CD4-positive, alpha-beta T cell (primary cell): ENCODE data around the gene SLCO2A1. TPM values are rescaled to one million over a fixed set of nuclear protein-coding genes. Genes with fewer than 3 reads are reported as not detected.

ENCODE experiments used
- ATAC-seq: fragments of 200-7000 bp; cut with Tn5 transposase; one replicate; pipeline ENCODE4 v1.10.0; 2022; ENCODE audit warnings: mild to moderate bottlenecking; ENCODE audit not compliant: poor library complexity
- CTCF ChIA-PET: fragments of 350-600 bp; sonication (Branson Sonifier 250); formaldehyde crosslinking; loops from one replicate; lab custom pipeline; 2021; ENCODE audit warnings: antibody characterized with exemption, inconsistent platforms; lab: Charles Lee
- POLR2A ChIA-PET: fragments of 350-600 bp; sonication (Branson Sonifier 250); formaldehyde crosslinking; loops from one replicate; lab custom pipeline; 2021; ENCODE audit warnings: antibody characterized with exemption, inconsistent platforms; lab: Charles Lee
- DNase-seq, 14 experiments: peaks; one replicate each; pipeline ENCODE4 v3.0.0-alpha.2; 2013 to 2020; ENCODE audit warnings: mixed read lengths in 2 of 14
- H3K27ac ChIP-seq, 2 donors: one replicate each; pipeline versions ENCODE4 v1.5.1 to v1.7.0; 2013; ENCODE audit warnings: low read length in 2 of 2, low read depth in 1 of 2, mild to moderate bottlenecking in 1 of 2
- H3K27me3 ChIP-seq, 2 experiments: 1 replicate in 1 of 2; 2 replicates in 1 of 2; pipeline versions ENCODE4 v1.6.1 to v1.7.0; 2013; ENCODE audit warnings: low read length in 2 of 2, control low read depth in 1 of 2, mild to moderate bottlenecking in 1 of 2, moderate library complexity in 1 of 2; ENCODE audit not compliant: insufficient read depth in 2 of 2, control insufficient read depth in 1 of 2
- H3K36me3 ChIP-seq: one replicate; pipeline ENCODE4 v1.6.1; 2013; ENCODE audit warnings: low read length, control low read depth; ENCODE audit not compliant: insufficient read depth
- H3K4me1 ChIP-seq: one replicate; pipeline ENCODE4 v1.6.1; 2013; ENCODE audit warnings: low read length, control low read depth; ENCODE audit not compliant: insufficient read depth
- H3K4me3 ChIP-seq: one replicate; pipeline ENCODE4 v1.5.1; 2013; ENCODE audit warnings: mild to moderate bottlenecking, low read length, moderate library complexity
- H3K9me3 ChIP-seq, 2 experiments: 1 replicate in 1 of 2; 2 replicates in 1 of 2; pipeline versions ENCODE4 v1.6.1 to v1.7.0; 2013; ENCODE audit warnings: low read length in 2 of 2, mild to moderate bottlenecking in 2 of 2, control low read depth in 1 of 2, moderate library complexity in 1 of 2; ENCODE audit not compliant: control insufficient read depth in 1 of 2, insufficient read depth in 1 of 2
- H3K27ac Mint-ChIP-seq: one replicate; pipeline ENCODE4 v1.8.0; 2020; ENCODE audit warnings: mixed read lengths
- H3K27me3 Mint-ChIP-seq: one replicate; pipeline ENCODE4 v1.8.0; 2021; ENCODE audit warnings: mixed read lengths
- H3K36me3 Mint-ChIP-seq: one replicate; pipeline ENCODE4 v1.8.0; 2021; ENCODE audit warnings: low read depth, mixed read lengths
- H3K4me1 Mint-ChIP-seq: one replicate; pipeline ENCODE4 v1.8.0; 2021; ENCODE audit warnings: low read depth, mixed read lengths
- H3K4me3 Mint-ChIP-seq: one replicate; pipeline ENCODE4 v1.8.0; 2020; ENCODE audit warnings: mild to moderate bottlenecking, mixed read lengths
- H3K9me3 Mint-ChIP-seq: one replicate; pipeline ENCODE4 v1.8.0; 2020; ENCODE audit warnings: mixed read lengths
- CTCF ChIP-seq: fragments of 200-600 bp; IDR thresholded peaks from one replicate; pipeline ENCODE4 v1.8.0; 2022; ENCODE audit warnings: antibody characterized with exemption, mild to moderate bottlenecking
- intact Hi-C, 2 experiments: fragments of 100-400 bp; cut with DNase I in 1 of 2; cut with micrococcal nuclease in 1 of 2; formaldehyde crosslinking; loops; one replicate each; pipeline versions ENCODE4 v1.15.1 to v1.9.0; 2023 to 2025; cut with DNase I, micrococcal nuclease
- total RNA-seq, 174 experiments: library from RNA in 2 of 174; stranded (reverse) in 2 of 174; gene quantifications; one replicate each; pipeline ENCODE4 v1.2.3 and lab custom pipeline; 2021 to 2026

Gene SLCO2A1
- total RNA-seq, 2 experiments from 2014 or later, result not detected

- Histone ChIP-seq H3K4me3 (no peak overlapping the region), H3K36me3 (no peaks in the 10 kb centered on the region), H3K9me3 (no peaks in the 10 kb centered on the region), H3K27me3 (no peaks in the 10 kb centered on the region), H3K4me1 (no peaks in the 10 kb centered on the region), H3K27ac (no peak overlapping the region)
- ChIA-PET CTCF (no interaction called here), POLR2A (no interaction called here)
- TF ChIP-seq CTCF, result no peak
- peaks cover 1% of the 10 kb centered on the region for H3K27me3 Mint-ChIP-seq
- no peak for DNase-seq
- intact Hi-C loops, result no loop called here
- ATAC-seq, result no peak
- H3K4me1 Mint-ChIP-seq, result no peaks in the 10 kb centered on the region
- H3K36me3 Mint-ChIP-seq, result no peaks in the 10 kb centered on the region
- H3K4me3 Mint-ChIP-seq, result no peak overlapping the region
- no peaks in the 10 kb centered on the region for H3K9me3 Mint-ChIP-seq
- H3K27ac Mint-ChIP-seq, result no peak overlapping the region
Measured at GRCh38 chr3:134055661-134056060, 25.9 kb upstream of the SLCO2A1 start.

GRCh38 chr3:134054881-134055280, 25.2 kb upstream of the SLCO2A1 start:
- intact Hi-C loops, result no loop called here
- ATAC-seq (no peak), DNase-seq (no peak)
- no peak for TF ChIP-seq CTCF
- H3K36me3 Mint-ChIP-seq, result no peaks in the 10 kb centered on the region
- H3K36me3 ChIP-seq, result no peaks in the 10 kb centered on the region
- no peak overlapping the region for H3K27ac Mint-ChIP-seq
- no peaks in the 10 kb centered on the region for H3K9me3 ChIP-seq
- H3K4me1 Mint-ChIP-seq, result no peaks in the 10 kb centered on the region
- H3K9me3 Mint-ChIP-seq, result no peaks in the 10 kb centered on the region
- H3K27ac ChIP-seq, result no peak overlapping the region
- ChIA-PET CTCF (no interaction called here), POLR2A (no interaction called here)
- H3K4me3 Mint-ChIP-seq, result no peak overlapping the region
- H3K27me3 Mint-ChIP-seq, result peaks cover 4% of the 10 kb centered on the region
- no peaks in the 10 kb centered on the region for H3K4me1 ChIP-seq
- H3K4me3 ChIP-seq, result no peak overlapping the region
- no peaks in the 10 kb centered on the region for H3K27me3 ChIP-seq

- Mint-ChIP-seq H3K27me3 (peaks cover 4% of the 10 kb centered on the region), H3K27ac (no peak overlapping the region), H3K4me1 (no peaks in the 10 kb centered on the region), H3K4me3 (no peak overlapping the region), H3K36me3 (no peaks in the 10 kb centered on the region), H3K9me3 (no peaks in the 10 kb centered on the region)
- Histone ChIP-seq H3K27ac (no peak overlapping the region), H3K4me3 (no peak overlapping the region), H3K27me3 (no peaks in the 10 kb centered on the region), H3K36me3 (no peaks in the 10 kb centered on the region), H3K9me3 (no peaks in the 10 kb centered on the region), H3K4me1 (no peaks in the 10 kb centered on the region)
- ChIA-PET CTCF (interaction anchor here (0.6 kb wide), 1 partner anchor 20 kb away, joined by 3 read pairs; no protein-coding TSS in a partner anchor), POLR2A (no interaction called here)
- intact Hi-C loops, result no loop called here
- TF ChIP-seq CTCF, result no peak
- DNase-seq (no peak), ATAC-seq (no peak)
Measured at GRCh38 chr3:134054231-134054630, 24.5 kb upstream of the SLCO2A1 start.
